Epidermal melanocyte (primary cell): ENCODE data around the gene MYRF.

Experiments
- DNase-seq: peaks from one replicate; pipeline ENCODE4 v3.0.0; 2011; ENCODE audit warnings: low spot score; ENCODE audit not compliant: insufficient read length

The MYRF gene

GRCh38 chr11:61815790-61816735 is 63.6 kb downstream of the MYRF start:
- DNase-seq: peak; percentile 54

DNA sequence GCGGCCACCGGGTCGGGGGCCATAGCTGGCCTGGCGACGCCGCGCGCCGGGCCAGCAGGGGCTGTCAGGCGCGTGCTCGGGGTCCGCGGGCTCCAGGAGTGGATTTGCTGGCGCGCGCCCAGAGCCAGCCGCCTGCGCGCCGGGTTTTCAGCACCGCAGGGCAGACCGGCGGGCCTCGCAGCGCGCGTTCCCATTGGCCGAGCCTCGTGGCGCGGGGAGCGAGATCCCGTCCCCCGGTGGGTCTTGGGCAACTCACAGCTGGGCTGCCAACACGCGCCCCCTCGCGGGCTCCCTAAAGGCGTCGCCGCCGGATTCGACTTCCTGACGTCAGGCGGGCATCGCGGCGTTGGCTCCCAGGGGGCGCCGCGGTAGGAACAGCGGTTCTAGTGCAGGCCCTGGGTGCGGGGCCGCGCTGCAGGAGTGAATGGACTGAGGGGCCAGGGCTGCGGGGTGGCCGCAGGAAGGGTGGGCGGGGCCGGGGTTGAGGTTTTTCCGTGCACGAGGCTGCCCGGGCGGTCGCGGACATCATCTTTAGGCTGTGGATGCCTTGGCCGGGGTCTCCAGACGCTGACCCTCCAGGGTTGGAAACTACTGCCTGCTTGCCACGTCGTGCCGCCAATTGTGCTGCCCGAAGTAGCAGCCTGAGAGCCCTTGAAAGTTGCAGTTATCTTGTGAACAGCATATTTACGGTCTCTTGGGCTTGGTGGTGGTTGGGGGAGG is 64.5 kb downstream of the MYRF start, which contains the start of gene FADS1:
FADS1 (minus strand) TSS at position 268 of the 720 bp plus-strand sequence; CDS start at position 194, 74 bp downstream.
- DNase-seq: peak; percentile 92

DNA sequence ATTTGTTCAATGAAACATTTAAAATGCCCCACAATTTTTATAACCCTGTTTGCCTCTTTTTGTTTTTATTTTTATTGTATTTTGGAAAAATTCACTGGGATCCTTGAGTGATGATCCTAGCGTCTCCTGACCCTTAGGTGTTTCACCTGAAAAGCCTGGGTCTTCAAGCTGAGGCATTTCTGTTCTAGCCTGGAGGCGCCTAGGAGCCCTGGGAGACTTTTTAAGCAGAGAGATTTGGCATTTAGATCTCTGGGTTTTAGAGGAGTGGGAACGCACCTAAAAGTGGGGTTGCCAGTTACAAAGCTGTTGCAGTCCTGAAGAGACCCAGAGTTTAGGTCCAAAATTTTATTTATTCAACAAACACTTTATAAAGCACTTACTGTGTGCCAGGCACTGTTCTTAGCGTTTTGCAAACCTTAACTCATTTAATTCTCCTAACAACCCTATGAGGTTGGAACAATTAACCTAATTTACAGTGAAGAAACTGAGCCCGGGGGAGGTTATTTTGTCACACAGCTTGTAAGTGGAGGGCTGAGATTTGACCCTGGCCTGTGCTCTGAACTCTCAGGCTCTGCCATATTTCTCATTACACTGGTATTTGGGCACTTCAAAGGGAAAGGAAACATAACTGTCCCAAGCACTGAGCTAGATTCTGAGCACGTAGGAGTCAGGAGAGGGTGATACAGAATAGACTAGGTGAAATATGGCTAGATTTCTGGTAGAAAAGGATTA is 65.2 kb downstream of the MYRF start:
- no peak for DNase-seq

GRCh38 chr11:61820174-61820573 is 67.7 kb downstream of the MYRF start:
- DNase-seq: no peak

GRCh38 chr11:61826930-61827570 is 74.6 kb downstream of the MYRF start:
- no peak for DNase-seq

DNA sequence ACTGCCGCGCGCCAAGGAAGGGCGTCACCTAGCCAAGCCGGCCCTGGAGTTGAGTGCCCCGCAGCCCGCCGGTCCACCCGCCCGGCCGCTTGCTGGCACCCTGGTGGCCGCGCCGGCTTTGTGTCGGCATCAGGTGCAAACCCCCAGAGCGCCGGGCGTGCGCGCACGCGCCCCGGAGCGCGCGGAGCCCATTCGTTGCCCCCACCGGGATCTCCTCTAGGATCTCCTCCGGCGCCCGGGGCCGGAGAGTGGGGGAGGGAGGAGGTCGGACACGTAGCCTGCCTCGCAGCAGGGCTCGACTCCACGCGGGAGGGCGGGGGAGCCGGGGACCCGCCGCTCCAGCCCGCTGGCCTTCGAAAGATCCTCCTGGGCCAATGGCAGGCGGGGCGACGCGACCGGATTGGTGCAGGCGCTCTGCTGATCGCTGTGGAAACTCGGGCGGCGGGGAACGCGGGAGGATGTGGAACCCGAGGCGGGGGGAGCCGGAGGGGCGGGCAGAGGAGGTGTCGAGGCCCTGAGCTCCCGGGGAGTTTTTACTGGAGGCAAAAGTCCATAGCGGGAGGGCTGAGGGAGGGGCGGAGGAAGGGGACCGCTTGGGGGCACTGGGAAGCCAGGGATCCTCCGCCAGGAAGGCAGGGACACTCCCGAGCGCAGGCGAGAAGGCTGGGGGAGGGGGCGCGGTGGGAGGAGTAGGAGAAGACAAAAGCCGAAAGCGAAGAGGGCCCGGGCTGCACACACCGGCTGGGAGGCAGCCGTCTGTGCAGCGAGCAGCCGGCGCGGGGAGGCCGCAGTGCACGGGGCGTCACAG is 75.3 kb downstream of the MYRF start, which contains the start of gene FADS2:
FADS2 (plus strand) TSS at position 730 of the 808 bp plus-strand sequence. CDS start 91 bp downstream, outside the sequence.
- DNase-seq: peak; percentile 78

DNA sequence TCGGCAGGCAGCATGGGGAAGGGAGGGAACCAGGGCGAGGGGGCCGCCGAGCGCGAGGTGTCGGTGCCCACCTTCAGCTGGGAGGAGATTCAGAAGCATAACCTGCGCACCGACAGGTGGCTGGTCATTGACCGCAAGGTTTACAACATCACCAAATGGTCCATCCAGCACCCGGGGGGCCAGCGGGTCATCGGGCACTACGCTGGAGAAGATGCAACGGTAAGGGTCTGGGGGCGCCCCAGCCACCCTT is 75.9 kb downstream of the MYRF start:
- no peak for DNase-seq

GRCh38 chr11:61828629-61829407 is 76.4 kb downstream of the MYRF start:
- no peak for DNase-seq

GRCh38 chr11:61829806-61830205 is 77.4 kb downstream of the MYRF start:
- no peak for DNase-seq

DNA sequence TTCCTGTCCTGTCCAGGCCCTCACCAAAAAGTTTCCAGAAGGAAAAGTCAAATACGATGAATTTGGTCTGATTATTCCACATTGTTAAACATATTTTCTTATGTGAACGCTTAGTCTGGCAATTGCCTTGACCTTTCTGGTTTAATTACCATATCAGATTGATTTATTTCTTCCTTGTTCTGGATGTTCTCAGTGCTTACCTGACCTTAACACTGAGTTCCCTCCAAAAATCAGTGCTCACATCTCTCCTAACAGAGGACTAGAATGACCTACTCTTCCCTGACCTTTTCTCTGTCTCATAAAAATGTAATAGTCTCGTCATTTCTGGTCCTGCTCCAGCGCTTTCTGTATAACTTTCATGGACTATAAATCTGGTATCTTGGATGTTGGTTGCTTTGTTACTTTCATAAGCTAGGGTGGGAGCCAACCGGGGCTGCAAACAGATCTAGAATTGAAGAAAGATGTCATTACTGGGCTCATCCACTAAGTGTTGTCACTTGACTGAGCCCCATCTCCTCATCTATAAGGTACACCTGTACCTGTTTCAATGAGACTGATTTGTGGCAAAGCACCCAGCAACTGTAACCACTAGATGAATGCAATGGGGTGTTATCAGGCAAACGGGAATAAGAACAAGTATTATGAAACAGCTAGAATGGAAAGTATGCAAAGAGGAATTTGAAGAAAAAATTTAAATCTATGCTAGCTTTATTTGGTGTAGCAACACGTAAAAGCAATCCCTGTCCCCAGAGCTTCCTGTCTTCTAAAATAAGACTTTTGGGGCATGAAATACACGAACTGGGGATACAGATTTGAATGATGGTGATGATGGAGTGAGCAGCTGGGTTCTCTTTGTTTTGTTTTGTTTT is 78.0 kb downstream of the MYRF start:
- DNase-seq: no peak

- no peak for DNase-seq
These were observed 79.8 kb downstream of the MYRF start for GRCh38 chr11:61832207-61832606.

- no peak for DNase-seq
These were observed 80.3 kb downstream of the MYRF start for GRCh38 chr11:61832754-61833153.

DNA sequence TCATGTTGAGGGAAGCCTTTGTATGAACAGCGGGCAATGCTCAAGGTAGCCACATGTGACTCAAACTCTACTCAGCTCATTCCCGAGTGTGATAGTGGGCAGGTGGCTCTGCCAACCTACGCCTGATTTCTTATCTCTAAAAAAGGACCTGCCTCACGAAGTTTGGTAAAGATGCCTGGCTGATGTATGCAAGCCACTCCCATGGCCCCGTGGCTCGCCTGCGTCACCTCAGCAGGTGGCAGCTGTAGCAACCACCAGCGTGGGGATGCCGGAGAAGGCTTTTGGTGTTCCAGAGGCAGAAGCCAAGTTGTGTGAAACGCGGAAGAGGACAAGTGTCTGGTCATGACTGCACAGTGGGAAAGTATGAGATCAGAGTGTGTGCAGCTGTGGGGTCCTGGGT is 81.0 kb downstream of the MYRF start:
- no peak for DNase-seq

DNA sequence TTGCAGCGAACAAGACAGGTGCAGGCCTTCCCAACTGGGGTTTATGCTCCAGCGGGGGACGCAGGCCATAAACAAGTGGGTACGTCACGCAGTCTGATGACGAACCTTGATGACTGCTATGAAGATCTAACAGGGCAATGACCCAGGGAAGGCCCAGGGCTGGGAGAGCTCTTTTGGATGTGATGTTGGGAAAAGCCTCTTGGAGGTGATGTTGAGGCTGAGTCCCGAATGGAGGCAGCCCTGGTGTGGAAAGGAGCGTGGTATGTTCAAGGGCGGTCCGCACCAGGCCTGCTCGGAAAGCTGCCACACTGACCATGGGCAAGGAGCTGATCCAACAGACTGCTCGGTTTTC is 81.5 kb downstream of the MYRF start:
- DNase-seq: no peak

DNA sequence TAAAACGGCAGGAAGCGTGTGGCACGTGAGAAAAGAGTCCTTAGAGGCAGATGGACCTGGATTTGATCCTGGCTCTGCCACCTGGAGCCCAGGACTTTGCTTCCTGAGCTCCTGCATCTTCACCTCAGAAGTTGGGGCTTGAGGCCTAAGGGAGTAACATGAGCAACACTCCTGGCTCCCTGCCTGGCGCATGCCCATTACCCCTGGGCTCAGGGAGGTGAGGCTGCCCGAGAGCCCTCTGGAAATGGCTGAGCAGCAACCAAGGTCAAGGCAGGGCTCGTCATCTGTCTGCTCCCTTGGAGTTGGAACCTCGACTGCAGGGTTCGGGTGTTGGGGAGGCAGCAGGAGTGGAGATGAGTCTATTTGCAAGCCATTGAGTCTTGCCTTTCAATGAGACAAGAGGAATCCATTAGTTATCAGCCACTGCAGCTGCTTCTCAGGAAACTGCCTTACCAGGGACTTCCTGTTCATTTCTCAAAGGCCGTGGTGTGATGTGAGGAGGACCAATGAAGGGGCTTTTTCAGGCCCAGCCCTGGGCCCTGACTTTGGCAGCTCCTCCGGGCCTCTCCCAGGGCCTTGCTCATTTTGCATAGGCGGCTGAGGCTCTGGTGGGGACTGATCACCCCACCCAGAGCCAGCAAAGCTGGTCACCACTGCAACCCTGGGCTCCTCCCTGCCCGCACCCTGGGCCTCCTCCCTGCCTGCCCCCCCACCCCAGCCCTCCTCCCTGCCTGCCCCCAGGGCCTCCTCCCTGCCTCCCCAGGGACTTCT is 82.0 kb downstream of the MYRF start:
- peak; percentile 38 for DNase-seq

- DNase-seq: no peak
These were observed 83.8 kb downstream of the MYRF start for GRCh38 chr11:61836193-61836592.

DNA sequence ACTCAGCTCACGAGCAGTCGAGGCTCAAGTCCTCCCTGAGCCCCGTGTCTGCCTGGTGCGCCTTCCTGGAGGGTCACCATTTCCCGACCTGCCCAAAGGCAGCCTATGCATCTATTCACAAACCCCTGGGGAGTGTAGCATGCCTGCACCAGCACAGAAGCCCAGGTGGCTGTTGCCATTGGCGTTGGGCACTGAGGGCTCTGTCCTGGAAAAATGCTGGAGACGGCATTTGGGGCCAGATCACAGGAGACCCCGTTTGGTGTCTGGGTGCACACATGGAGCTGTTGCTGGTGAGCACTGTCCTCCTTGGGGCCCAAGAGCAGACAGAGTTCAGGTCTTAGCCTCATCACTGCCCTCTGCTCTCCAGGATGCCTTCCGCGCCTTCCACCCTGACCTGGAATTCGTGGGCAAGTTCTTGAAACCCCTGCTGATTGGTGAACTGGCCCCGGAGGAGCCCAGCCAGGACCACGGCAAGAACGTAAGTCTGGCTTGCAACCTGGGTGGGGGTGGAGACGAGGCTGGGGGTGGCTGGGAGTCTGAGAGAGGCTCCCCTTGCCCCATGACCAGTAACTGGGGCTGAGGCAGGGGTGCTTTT is 85.1 kb downstream of the MYRF start:
- DNase-seq: no peak
